GM19351 (cell line): ENCODE results near the gene THADA.
"Not testable (repeated sequence)": the region's sequence is repeated elsewhere in the genome, so short reads cannot be mapped to it uniquely, and the experiment has no call there.

ENCODE experiments used
- ATAC-seq: cut with Tn5 transposase; IDR thresholded peaks from one replicate; pipeline ENCODE4 v1.9.1; 2021; ENCODE audit warnings: mild to moderate bottlenecking, moderate library complexity; ENCODE audit not compliant: unreplicated experiment

Gene THADA

DNA sequence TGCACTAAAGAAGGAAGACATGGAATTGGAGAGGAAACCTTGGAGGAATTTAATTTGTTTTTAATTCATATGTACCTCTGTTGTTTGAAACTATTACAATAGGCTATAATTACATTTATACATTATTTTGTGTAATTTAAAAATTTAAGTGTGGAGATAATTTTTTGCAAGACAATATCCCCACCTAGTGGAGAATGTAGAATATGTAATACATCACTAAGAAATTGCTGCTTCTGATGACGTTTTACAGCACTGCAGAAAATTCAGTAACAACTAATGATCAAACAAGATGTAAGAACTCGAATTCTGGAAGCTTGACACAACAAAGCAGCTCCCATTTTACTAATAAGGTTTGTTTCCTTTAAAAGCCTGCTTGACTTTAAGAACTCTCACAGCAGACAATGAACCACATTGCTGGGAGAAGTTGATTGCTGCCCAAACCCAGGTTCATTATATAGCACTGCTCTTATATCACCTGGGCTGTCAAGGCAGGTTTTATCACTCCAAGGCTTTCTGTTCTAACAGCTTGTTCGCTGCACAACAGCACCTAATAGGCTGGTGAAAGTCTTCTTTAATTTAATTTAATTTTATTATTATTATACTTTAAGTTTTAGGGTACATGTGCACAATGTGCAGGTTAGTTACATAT lies 53.4 kb downstream of the THADA start:
- ATAC-seq: no peak

DNA sequence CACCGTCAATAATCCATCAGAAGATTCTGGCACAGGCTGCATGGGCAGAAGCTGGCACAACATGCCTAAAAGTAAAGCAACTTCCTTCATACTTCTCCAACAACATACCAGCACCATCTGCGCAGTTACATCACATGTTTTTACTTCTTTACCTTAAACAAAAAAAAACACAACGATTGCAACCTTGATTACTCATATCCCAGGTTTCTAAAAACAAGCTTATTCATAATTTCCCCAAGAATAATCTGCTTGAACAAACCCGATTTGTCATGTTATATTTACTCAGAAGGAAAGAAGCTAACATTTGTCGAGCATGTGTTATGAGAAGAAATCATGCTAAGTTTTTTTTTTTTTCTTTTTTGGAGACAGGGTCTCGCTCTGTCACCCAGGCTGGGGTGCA lies 54.7 kb downstream of the THADA start:
- no peak for ATAC-seq

DNA sequence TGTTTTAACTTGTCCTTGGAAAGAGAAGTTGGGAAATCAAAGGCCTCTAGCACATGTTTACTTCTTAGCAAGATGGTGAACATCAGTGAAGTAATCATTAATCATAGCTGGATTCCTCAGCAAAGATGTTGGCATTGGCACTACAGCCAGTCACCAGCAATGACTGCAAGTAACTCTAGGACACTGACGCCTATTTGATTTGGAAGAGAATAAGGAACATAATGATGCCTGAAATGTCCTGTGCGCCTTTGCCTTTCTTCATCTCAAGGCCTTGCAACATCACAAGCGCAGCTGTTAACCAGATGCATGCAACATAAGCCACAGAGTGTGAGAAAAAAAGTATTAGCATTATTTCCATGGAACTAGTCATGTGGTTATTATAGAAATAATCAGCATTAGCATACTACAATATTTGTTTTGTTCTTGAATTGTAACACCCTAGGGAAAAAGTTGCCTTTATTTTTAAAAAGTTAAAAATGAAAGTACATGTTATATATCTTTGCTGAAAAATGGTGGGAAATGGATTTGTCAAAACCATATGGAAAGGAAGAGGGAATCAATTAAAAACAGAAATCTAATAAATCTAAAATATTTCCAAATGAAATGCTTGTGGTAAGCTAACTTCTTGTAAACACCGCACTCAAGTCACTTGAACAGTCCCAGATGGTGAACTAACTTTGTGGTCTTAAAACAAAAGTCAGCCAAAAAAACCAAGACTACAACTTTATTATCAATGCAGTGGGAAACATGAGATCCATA lies 55.6 kb downstream of the THADA start:
- ATAC-seq: no peak

DNA sequence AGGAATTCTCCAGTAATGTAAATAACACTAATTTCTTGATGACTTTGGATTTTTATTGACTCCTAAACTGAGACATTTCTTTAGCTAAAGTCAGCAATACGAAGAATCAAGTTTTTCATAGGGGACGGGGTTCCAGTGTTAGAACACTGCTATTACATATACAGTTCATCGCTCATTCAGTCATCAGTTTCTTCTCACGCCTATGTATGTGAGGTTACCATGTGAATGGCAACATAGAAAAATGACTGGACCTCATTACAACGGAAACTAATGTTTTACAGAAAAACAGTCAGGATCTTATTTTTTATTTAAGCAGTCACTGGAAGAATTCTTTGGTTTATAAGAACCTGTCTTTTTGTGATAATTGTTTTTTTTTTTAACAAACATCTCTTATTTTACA lies 56.4 kb downstream of the THADA start:
- no peak for ATAC-seq

DNA sequence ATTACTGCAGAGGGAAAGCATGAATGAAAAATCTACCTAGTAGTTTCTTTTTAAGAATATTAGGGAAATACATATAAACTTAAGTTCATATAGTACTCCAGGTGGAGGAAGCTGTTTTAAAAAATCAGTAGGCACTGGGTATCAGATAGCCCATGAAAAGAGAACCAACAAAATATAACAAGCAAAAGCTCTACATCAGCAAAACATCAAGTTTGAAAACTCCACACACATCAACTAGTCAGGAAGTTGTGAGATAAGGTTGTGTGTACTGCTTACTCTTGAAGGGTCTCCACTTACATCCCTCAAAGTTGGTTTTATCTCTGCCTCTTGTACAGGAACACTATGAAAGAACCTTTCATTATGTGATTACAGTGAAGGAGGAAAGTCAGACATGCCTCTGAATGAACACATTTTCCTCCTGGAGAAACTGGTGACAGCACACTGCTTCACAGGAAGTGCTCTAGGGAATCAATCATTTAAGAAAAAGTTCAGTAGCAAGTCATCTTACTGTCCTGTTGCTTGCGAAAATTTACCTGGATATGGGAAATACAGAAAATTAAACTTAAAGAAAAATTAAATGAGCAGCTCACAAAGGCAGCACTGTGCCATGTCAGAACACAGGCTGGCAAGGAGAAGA lies 57.7 kb downstream of the THADA start:
- no peak for ATAC-seq

DNA sequence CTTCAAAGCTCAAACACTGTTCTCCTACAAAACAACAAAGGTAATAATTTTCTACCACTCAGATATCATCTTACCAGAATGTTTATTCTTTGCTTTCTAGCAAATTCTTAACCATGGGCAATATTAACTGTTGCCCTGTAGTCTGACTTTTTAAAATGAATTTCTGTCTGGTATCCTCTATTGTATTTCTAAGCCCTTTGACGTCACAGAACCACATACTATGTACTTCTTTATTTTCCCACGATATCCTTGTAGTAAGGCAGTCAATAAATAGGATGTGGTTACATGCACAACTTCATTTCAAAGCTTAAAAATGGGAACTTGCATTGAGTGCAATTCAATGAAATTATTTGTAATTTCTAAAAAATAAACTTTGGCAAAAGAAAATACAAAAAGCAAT lies 58.7 kb downstream of the THADA start:
- no peak for ATAC-seq

DNA sequence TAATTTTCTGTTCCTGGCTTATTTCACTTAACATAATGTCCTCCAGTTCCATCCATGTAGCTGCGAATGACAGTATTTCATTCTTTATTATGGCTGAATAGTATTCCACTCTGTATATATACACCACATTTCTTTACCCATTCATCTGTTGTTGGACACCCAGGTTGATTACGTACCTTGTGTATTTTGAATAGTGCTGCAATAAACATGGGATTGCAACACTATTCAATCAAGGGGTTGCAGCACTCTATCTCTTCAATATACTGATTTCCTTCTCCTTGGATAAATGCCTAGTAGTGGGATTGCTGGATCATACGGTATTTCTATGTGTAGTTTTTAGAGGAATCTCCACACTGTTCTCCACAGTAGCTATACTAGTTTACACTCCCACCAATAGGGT lies 61.3 kb downstream of the THADA start:
- no peak for ATAC-seq

DNA sequence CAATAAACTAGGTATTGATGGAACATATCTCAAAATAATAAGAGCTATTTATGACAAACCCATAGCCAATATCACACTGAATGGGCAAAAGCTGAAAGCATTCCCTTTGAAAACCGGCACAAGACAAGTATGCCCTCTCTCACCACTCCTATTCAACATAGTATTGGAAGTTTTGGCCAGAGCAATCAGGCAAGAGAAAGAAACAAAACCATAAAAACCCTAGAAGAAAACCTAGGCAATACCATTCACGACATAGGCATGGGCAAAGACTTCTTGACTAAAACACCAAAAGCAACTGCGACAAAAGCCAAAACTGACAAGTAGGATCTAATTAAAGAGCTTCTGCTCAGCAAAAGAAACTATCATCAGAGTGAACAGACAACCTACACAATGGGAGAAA lies 63.3 kb downstream of the THADA start:
- ATAC-seq: not testable (repeated sequence)

DNA sequence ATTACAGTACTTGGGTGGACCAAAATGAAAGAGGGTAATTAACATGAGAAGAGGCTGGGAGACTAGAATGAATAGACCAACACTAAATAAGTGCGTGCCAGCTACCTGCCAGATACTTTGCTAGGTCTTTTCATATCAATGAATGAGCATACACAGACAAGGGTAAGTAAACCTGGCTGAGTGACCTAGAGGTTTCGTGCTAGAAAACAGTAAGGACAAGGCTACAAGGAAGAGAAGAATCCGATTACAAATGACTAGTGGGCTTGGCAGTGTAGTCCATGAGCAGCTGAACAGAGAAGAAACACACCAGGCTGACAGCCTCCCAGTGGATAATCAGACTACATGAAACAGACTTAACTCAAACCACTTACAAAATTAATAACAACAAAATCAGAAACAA lies 64.6 kb downstream of the THADA start:
- no peak for ATAC-seq

DNA sequence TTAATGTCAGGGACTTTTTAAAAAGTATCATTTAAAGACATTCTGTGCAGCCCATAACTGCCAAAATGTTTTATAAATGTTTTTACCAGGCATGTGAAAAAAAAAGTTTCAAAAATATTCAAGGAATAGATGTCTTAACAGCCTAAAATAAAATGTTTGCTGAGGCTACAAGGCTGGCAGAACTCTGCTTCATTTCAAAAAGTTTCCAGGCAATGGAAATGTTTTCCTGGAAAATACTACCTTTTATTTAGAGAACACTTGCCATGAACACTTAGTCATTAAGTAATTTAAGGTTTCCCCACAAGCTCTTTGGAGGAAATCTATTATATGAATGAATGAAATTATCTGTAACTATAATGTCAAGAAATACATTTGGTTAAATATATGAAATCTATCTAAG lies 68.8 kb downstream of the THADA start:
- no peak for ATAC-seq

DNA sequence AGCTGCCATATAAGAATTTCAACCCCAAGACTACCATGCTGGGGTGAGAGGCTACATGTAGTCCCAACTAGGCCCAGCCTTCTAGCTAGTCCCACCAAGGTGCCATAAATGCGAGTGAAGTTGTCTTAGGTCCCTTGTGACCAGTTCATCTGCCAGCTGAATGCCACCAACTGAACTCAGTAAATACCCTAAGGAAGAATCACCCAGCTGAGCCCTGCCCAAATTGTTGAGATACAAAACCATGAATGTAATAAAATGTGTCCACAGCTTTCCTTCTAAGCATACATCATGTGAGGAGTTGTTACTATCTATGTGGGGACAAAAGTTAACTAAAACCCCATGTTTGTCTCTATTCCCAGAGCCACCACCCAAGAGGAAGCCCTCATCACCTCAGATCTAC lies 70.3 kb downstream of the THADA start:
- no peak for ATAC-seq

DNA sequence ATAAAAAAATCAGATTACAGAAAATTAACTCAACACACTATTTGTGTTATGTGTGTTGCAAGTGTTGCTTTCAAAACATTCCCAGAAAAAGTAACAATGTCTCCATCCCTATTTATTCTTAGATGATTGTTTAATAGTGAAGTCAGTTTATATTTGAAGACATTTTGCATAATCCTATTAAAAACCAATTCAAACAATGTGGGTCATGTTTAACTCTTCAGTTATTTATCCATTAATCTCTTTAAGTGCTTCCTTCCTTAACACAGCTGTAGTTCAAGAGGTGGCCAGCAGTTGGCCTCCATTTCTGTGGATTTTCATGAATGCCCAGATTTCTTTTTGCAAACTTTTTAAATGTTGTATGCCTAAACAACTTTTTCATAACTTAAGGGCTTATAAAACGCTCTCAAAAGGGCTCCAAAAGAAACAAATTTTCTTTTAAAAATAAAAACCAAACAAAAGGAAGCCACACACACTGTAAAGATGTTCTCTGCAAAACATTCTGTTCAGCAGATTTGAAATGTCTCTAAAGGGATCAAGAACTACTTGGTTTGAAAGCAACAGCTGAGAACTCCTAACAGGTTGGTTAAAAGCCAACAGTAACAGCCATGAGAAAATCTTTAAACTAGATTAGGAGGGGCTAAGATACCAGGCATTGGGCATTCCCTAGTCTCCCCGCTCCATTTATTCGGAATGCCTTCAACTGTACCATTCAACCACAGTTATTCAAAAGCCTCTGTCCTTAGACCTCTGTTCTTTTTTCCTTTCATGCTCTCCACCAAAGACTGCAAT lies 71.5 kb downstream of the THADA start:
- ATAC-seq: no peak

DNA sequence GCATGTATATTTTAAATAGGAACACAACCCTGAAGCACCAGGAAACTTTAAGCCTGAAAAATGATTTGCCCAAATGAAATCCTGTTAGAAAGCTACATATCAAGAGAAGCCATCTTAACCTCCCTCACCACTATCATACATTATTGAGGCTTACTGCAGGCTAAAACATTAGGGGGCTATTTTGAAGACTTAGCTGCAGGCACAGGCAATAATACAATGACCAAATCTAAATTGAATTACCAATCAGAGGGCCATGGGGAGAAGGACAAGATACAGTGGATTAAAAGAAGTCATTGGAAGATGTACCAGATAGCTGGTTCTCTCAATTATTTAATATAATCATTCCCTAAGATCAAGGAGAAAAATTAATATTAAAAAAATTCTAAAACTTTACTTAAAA lies 73.7 kb downstream of the THADA start:
- ATAC-seq: no peak

DNA sequence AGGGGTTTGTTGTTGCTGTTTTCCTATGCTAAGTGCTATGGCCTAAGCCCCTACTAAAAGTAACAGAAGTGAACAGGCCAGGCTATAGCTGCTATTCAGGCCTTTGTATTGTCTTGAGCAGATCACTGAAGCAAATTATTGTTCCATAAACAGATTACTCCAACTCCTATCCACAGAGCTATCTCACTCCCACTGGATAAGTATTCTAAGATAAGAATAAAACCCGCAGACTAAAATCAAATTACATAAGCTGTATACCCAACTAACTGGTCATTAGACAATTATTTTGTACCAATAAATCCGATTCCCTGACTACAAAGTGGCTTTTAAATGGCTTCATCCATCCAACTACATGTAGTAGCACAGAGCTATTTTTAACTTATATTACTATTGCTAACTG lies 74.3 kb downstream of the THADA start:
- no peak for ATAC-seq

DNA sequence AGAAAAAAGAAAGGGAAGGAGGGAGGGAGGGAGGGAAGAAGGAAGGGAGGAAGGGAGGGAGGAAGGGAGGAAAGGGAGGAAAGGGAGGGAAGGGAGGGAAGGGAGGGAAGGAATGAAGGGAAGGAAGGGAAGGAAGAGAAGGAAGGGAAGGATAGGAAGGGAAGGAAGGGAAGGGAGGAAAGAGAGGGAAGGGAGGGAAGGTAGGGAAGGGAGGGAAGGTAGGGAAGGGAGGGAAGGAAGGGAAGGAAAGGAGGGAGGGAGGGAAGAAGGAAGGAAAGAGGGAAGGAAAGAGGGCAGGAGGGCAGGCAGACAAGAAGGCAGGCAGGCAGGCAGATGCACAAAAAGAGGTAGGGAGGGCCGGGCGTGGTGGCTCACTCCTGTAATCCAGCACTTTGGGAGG lies 74.9 kb downstream of the THADA start:
- ATAC-seq: no peak

DNA sequence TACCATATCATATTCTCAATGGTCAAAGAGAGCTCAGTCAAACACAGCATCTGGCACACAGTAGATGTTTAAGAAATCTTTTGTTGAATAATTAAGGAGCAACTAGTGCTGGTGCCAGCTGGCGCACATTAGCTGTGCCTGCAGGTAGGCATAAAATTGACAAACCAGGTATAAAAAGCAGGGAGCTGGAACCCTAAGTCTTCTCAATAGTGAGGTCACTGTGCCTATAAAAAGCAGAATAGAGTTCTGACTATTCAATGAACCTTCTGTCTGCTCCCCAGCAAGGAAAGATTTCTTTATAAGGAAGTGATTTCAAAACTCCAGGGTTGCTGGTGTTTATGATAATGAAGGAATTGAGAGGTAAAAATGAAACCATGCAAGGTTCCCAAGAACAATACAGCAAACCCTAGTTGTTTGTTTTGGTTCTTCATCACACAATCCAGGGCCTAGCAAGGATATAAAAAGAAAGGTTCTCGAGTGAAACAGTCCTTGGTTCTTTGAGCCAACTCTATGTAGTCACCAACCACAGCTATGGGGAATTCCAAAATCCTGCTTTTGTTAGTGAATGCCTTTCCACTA lies 76.1 kb downstream of the THADA start:
- no peak for ATAC-seq

DNA sequence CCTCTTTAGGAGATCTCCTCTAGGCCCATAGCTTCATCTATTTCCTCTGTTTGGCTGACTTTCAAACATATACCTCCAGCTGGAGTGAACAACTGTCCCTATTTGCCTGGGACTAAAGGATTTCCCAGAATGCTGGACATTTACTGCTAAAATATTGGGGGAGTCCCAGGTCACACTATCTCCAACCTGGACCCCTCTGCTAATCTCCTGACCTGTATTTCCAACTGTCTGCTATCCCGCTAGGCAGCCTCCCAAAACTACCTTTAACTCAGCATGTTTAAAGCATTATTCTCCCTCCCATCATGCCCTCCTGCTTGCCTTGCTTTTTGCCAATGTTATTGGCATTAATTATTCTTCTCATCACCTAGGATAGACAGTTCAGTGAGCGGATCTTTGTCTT lies 77.1 kb downstream of the THADA start:
- no peak for ATAC-seq

DNA sequence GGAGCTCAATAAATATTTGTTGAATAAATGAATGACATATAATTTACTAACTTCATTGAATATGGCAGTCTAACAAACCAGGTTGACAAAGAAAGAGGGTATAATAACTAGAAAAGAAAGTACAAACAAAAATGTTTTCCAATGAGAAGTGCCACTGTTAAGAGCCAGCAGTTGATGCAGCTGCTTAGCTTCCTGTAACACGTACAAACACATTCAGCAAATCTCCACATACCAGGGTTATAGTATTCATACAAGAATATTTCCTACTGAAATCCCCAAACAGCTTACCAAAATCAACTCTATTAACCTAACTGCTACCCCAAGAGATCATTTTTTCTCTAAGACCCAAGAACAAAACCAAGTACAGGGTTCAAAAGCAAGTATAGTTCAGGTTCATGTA lies 77.7 kb downstream of the THADA start:
- ATAC-seq: no peak

DNA sequence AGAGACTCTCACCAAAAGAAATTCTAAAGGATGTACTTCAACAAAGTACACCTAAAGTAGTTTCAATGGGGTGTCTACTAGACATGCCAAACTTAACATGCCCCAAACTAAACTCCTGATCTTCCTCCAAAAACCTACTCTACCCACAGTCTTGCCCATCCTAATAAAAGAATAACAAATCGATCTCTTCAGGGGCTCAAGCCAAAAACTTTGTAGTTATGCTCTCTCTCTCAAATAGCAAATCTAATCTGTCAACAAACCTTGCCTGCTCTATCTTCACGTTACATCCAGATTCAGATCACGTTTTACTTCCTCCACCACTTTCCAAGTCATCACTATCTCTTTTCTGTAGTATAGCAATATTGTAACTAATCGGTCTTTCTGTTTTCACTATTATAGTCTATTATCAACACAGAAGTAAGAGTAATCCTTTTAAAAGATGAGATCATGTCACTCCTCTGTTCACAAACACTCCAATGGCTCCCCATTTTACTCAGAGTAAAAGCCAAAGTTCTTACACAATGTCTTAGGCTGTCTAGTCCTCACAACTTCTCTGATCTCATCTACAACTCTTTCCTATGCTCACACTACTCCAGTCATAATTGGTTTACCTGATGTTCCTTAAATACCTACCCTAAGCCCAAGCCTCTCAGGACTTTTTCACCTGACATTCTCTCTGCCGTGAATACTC lies 79.9 kb downstream of the THADA start:
- no peak for ATAC-seq

DNA sequence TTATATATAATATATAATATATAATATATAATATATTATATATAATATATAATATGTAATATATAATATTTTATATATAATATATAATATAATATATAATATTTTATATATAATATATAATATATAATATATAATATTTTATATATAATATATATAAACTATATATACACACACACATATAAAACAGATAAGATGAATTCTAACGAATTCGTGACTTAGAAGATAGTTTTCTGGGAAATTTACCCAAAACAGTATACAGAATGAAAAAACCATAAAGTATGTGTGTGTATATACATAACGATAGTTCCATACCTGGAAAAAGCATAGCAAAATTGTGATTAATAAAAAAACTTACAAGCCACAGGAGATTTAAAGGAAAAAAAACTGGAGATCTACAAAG lies 80.6 kb downstream of the THADA start:
- no peak for ATAC-seq

DNA sequence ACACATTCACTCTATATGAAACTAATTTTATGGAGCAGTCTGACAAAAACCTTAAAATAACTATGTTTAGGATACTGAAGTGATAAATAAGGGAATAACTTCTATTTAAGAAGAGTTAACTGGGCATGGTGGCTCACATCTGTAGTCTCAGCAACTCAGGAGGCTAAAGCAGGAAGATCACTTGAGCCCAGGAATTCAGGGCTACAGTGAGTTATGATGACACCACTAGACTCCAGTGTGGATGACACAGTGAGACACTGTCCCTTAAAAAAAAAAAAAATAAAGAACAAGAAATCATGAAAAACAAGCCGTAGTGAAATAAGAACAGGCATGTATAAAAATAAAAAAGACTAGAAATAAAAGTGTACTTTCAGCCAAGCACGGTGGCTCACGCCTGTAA lies 82.0 kb downstream of the THADA start:
- no peak for ATAC-seq
